Measurements from ENCODE around the gene FNDC11.

FNDC11 gene

GRCh38 chr20:63542031-63542559 lies 11.9 kb upstream of the FNDC11 start:
- TF ChIP-seq POLR2AphosphoS5 (IDR thresholded peaks at IDR 0.05; ENCODE audit: low read depth) (no peak), CTCF (IDR thresholded peaks at IDR 0.05; ENCODE audit: insufficient read depth, low read length) (no peak), SPI1 (IDR thresholded peaks at IDR 0.05; ENCODE audit: borderline replicate concordance, low read depth) (no peak), REST (IDR thresholded peaks at IDR 0.05; ENCODE audit: insufficient replicate concordance, low read depth) (no peak), GABPA (IDR thresholded peaks at IDR 0.05; ENCODE audit: low read depth) (no peak)
- no peak overlapping the region for H3K4me3 ChIP-seq (replicated peaks; ENCODE audit: insufficient read depth, low read length)
- H3K27me3 ChIP-seq (ENCODE audit: insufficient read depth, poor library complexity, severe bottlenecking) = peaks cover 40% of the 10 kb centered on the region
- H3K27ac ChIP-seq (replicated peaks) = no peak overlapping the region
- DNase-seq (ENCODE audit: low read depth in 1 of 2, low spot score in 1 of 2) = peak in 1 of 2 experiments; percentile 47

GRCh38 chr20:63542696-63543095 lies 11.3 kb upstream of the FNDC11 start:
- Histone ChIP-seq H3K27me3 (ENCODE audit: insufficient read depth, poor library complexity, severe bottlenecking) (peaks cover 45% of the 10 kb centered on the region), H3K4me3 (replicated peaks; ENCODE audit: insufficient read depth, low read length) (no peak overlapping the region)
- DNase-seq (ENCODE audit: low read depth in 1 of 2, low spot score in 1 of 2) = no peak

More at GRCh38 chr20:63542696-63543095, 11.3 kb upstream of the FNDC11 start:
- no peak for TF ChIP-seq SPI1 (IDR thresholded peaks at IDR 0.05; ENCODE audit: borderline replicate concordance, low read depth)
- no peak for TF ChIP-seq POLR2AphosphoS5 (IDR thresholded peaks at IDR 0.05; ENCODE audit: low read depth)
- TF ChIP-seq REST (IDR thresholded peaks at IDR 0.05; ENCODE audit: insufficient replicate concordance, low read depth) = no peak
- no peak for TF ChIP-seq CTCF (IDR thresholded peaks at IDR 0.05; ENCODE audit: insufficient read depth, low read length)
- TF ChIP-seq GABPA (IDR thresholded peaks at IDR 0.05; ENCODE audit: low read depth) = no peak
- H3K27ac ChIP-seq (replicated peaks) = no peak overlapping the region
